Activated CD8-positive, alpha-beta memory T cell treated with anti-CD3 and anti-CD28 coated beads for 24 hours (primary cell): ENCODE measurements around the gene ANKRD6.

ENCODE experiments used
- DNase-seq: peaks from one replicate; pipeline ENCODE4 v3.0.0-alpha.2; 2020

The ANKRD6 gene

GRCh38 chr6:89667872-89668556 is 235.1 kb downstream of the ANKRD6 start:
- DNase-seq = no peak

GRCh38 chr6:89669002-89669401 is 236.1 kb downstream of the ANKRD6 start:
- DNase-seq = no peak

GRCh38 chr6:89670935-89671565 is 238.1 kb downstream of the ANKRD6 start:
- DNase-seq = no peak

GRCh38 chr6:89675949-89676748 is 243.2 kb downstream of the ANKRD6 start:
- no peak for DNase-seq

- DNase-seq = no peak
Observed at GRCh38 chr6:89678531-89678930, 245.6 kb downstream of the ANKRD6 start.

- no peak for DNase-seq
Observed at GRCh38 chr6:89679215-89680120, 246.5 kb downstream of the ANKRD6 start.

GRCh38 chr6:89680150-89680549 is 247.2 kb downstream of the ANKRD6 start:
- DNase-seq = no peak

GRCh38 chr6:89680551-89680950 is 247.6 kb downstream of the ANKRD6 start:
- DNase-seq = no peak

- DNase-seq = no peak
Observed at GRCh38 chr6:89681983-89682564, 249.1 kb downstream of the ANKRD6 start.

GRCh38 chr6:89682991-89683390 is 250.0 kb downstream of the ANKRD6 start:
- DNase-seq = no peak
